Left hindlimb (tissue), 1 donor: Measurements from ENCODE around the gene EIF6.
A peak's percentile ranks its signal among the peaks of the same experiment; 100 is the strongest.
"Not testable (repeated sequence)": the region's sequence is repeated elsewhere in the genome, so short reads cannot be mapped to it uniquely, and the experiment has no call there.

Source experiments
- DNase-seq: peaks from one replicate; pipeline ENCODE4 v3.0.0-alpha.2; 2018

Gene EIF6

DNA sequence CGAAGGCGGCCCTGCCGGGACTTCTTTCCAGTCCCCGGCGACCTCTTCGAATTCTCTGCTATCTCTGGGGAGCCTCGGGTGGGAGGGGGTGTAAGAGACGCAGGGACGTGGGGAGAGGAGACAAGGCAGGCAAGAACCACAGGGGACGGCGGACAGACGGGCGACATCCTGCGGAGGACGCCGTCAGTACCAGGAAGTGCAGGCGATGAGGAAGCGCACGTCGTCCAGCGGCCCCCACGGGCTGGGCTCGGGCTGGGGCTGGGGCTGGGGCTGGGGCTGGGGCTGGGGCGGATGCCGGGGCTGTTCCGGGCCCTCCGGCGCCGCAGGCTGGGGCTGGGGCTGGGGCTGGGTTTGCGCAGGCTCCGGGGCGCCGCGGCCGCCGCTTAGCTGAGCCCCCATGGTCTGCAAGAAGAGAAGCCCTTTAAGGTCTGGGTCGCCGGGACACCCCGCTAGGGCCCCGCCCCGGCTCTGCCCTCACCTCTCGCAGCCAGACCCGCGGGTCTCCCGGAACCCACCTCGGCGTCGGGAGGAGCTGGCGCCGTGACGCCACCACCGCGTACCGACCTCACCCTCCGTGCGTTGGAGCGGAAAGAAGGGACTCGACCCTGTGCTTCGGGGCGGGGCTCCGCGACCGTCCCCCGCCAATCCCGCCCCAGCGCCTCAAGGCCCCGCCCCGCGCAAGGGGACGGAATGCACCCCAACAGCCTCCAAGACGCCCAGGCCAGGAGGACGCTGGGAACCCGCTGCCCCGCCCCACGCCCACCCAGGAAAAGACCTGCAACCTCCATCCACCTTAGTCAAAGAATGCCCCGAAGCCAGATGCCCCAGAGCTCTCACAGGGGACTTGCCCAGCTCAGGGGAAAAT lies 6.8 kb downstream of the EIF6 start, which contains the start of gene MMP24OS:
MMP24OS (minus strand) TSS at position 592 of the 865 bp plus-strand sequence; CDS start at position 399, 193 bp downstream.
- peak; percentile 91 for DNase-seq

- no peak for DNase-seq
Observed at GRCh38 chr20:35277127-35277526, 7.4 kb downstream of the EIF6 start.

DNA sequence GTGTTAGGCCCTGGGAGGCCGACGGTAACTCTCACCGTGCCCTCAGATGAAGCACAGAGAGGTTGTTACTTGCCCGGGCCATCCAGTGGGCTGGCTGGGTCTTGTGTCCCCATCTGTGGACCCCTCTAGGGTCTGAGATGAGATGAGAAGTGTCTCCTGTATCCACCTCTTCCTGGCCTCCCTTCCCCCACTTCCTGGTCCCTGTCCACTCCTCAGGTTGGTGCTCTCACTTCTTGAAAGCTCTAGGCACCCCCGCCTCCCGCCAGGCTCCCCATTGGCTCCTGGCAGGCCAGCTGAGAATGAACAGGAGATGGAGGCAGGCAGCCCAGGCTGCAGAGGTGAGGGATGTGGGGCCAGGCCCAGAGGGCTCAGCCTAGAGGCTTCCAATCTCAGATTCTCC lies 8.2 kb downstream of the EIF6 start:
- no peak for DNase-seq

DNA sequence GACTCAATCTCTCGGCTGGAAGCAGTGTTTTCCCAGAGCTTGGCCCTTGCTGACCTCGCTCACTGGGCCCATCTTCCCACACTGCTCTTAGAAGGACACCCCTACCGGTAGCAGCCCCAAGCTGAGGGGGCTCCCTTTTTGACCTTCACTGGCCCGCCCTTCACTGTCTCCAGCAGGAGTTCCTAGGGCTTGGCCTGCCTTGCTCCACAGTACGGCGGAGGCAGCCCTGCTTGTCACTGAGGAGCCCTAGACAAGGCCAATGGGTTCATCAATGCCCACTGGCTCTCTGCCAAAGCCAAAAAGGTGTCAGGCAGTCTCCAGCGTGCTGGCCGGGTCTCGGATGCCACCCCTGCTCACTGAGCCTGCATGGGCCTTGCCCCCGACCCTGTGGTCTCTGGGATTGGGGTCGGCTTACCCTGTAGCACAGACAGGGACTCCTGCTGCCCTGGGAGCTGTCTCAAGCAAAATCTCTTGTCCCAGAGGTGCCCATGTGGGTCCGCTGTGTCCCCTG lies 8.8 kb downstream of the EIF6 start:
- DNase-seq = no peak

DNA sequence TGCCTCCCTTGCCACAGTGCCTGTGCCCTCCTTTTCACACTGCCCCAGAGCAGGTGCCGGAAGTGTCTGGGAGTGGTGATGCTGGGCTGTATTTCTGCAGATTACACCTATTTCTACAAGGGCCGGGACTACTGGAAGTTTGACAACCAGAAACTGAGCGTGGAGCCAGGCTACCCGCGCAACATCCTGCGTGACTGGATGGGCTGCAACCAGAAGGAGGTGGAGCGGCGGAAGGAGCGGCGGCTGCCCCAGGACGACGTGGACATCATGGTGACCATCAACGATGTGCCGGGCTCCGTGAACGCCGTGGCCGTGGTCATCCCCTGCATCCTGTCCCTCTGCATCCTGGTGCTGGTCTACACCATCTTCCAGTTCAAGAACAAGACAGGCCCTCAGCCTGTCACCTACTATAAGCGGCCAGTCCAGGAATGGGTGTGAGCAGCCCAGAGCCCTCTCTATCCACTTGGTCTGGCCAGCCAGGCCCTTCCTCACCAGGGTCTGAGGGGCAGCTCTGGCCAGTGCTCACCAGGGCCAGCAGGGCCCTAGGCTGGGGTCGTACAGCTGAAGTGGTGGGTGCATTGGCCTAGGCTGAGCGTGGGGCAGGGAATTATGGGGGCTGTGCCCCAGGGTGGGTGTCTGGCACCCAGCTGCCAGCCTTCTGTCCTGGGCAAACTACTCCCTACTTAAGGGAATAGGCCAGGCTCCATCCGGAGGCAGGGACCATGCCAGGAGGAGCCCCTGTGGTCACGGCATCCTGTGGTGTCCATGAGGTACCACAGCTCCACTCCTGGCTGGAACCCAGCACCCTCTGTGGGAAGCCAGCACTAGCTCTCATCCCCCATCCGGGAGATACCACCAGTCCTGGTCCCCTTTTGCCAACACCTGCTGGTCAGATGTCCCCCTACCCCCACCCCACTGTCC lies 10.1 kb downstream of the EIF6 start:
- no peak for DNase-seq

DNA sequence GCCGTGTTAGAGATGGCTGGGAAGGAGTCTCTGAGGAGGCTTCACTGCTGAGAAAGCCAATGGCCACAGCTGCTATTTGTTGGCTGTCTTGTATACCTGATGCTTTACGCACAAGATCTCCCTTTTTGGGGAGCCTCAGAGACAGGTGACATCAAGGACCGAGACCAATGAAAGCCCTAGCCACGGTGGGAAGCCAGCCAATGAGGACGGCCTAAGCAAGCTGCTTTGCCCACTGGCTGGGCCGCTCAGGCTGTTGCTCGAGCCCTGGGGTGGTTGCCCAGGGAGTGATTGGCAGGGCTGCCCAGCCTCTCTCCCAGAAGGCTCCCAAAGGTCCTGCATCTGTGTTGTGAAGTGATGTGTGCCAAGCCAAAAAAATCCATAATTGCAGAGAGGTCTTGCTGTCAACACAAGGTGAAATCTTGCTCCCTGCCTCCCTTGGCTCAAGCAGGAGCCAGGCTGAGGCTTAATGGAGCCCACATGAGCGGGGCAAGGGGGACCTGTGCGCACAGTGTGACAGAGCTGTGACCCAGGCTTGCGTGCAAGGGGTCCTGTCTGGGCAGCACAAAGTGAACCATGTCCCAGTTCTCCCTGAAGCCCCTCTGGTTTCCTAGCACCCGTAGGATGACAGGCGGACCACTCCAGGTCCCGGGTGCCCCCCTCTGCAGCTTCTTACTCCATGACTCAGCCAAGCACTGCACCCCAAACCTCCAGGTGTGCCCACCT lies 11.0 kb downstream of the EIF6 start:
- no peak for DNase-seq

- DNase-seq = no peak
Observed at GRCh38 chr20:35271904-35272303, 12.7 kb downstream of the EIF6 start.

DNA sequence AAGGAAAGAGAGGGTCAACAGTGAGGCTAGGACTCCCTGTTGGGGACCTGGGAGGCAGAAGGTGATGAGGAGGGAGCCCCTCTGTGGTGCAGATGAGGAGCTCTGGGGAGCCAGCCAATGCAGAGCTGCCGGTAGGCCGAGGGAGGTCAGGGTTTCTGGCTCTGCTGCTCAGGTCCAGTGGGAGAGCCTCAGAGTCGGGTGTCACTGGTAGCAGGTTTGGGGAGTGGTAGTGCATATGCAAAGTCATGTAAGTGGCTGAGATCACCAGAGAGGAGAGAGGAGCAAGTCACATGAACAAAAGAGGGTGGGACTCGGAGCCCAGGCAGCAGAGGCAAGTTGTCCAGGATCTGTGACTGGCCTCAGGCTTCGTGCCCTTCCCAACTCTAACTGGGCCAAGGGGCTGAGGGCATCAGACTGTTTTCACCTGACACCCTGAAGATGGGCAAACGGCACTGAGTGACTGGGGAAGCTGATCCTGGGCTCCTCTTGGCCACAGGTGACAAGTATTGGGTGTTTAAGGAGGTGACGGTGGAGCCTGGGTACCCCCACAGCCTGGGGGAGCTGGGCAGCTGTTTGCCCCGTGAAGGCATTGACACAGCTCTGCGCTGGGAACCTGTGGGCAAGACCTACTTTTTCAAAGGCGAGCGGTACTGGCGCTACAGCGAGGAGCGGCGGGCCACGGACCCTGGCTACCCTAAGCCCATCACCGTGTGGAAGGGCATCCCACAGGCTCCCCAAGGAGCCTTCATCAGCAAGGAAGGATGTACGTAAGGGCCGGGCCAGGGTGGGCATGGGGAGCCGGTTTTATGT lies 13.3 kb downstream of the EIF6 start:
- DNase-seq = no peak

GRCh38 chr20:35270021-35270902 lies 14.3 kb downstream of the EIF6 start:
- DNase-seq = no peak

- DNase-seq = no peak
Observed at GRCh38 chr20:35269055-35269781, 15.4 kb downstream of the EIF6 start.

- DNase-seq = no peak
Observed at GRCh38 chr20:35267092-35267491, 17.5 kb downstream of the EIF6 start.

DNA sequence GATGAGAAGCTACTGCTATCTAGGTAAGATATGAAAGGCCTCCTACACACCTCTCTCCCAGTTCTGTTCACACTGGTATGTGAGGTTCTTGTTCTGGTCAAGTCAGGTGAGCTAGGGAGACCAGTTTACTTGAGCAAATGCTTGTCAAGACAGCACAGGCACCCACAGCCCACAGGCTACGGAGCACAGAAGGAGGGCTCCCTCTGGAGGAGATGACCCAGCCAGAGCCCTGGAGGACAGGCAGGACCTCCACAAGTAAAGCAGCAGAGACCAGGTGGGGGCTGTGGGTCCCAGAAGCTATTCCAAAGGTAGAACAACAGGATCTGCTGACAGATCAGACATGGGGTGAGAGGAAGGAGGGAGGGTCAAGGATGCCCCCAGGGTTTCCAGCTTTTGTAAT lies 19.8 kb downstream of the EIF6 start:
- no peak for DNase-seq

DNA sequence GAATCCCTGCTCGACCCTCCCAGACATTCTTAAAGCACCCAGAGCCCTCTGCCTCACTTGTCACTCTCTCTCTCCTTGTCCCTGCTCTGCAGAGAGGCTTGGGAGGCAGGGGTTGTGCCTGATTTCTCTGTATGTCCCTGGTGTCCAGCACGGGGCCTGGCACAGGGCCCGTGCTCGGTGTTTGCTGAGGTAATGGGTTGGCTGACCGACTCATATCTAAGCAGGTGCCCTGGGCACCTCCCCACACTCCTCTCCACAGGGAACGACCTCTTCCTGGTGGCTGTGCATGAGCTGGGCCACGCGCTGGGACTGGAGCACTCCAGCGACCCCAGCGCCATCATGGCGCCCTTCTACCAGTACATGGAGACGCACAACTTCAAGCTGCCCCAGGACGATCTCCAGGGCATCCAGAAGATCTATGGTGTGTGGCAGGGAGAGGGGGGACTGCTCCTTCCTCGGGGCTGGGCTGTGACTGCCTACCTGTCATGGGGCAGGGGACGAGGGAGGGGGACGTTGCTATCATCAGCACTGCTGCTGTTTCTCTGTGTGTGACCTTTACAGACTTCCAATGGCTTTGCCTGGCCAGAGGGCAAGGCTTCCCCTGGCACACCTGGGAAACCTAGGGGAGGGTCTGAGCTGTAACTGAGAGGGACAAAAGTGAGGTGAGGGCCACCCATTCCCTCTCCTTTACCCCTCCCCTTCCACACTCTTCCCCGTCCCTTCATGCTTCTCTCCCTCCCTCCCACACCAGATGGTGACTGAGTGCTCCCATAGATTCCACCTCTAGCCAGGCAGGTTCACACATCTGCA lies 20.8 kb downstream of the EIF6 start:
- no peak for DNase-seq

GRCh38 chr20:35262731-35263531 lies 21.6 kb downstream of the EIF6 start:
- DNase-seq = not testable (repeated sequence)

- DNase-seq = not testable (repeated sequence)
Observed at GRCh38 chr20:35262321-35262720, 22.3 kb downstream of the EIF6 start.

- no peak for DNase-seq
Observed at GRCh38 chr20:35260426-35260825, 24.1 kb downstream of the EIF6 start.

DNA sequence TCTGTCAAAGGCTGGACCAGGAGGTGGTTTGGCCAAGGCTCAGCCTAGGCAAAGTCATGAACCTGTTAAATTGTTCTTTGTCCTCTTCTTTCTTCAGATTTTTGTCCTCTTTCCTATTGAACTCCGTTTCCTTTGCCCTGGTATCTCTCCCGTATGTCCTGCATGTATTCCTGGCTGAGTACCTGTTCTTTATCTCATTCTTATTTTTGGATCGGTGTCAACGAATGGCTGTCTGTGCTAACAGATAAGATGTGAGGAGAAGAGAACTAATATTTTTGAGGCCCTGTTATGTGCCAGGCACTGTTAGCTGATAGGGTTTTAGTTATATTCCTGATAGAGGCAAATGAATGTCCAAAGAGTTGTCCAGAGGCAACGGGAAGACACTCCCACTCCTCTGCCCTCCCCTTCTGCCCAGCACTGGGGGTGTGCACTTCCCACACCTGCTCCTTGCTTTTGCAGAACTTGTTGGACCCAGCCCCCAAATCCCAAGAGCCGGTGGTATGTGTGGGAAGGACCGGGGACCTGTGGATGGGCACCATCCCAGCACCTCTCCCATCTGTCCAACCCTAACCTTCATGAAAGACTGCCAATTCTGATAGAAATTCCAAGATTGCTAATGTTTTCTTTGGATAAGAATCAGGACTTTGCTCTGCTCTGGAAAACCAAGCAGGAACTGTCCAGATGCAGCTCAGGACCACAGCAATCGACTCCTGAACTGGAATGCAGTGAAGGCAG lies 27.2 kb downstream of the EIF6 start:
- no peak for DNase-seq
